ENCODE data around the gene NOPCHAP1.
"Not testable (repeated sequence)": the region's sequence is repeated elsewhere in the genome, so short reads cannot be mapped to it uniquely, and the experiment has no call there.

The NOPCHAP1 gene

DNA sequence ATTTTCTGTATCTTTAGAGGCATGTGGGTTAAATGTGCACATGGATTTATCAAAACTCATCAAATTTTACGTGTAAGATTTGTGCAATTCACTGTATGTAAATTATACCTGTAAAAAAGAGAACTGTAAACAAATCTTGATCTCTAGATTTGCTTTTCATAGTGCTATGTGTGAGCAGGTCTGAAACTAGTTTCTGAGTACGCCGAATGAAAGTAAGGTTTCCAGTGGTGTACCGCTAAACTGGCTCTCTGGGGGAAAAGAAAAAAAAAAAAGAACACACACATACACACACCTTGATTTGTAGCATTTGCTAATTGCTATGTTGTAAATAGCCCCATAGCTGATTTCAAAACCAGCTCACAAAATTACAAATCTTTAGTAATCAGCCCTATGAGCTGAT, 19.4 kb upstream of the NOPCHAP1 start:
- no peak for DNase-seq

DNA sequence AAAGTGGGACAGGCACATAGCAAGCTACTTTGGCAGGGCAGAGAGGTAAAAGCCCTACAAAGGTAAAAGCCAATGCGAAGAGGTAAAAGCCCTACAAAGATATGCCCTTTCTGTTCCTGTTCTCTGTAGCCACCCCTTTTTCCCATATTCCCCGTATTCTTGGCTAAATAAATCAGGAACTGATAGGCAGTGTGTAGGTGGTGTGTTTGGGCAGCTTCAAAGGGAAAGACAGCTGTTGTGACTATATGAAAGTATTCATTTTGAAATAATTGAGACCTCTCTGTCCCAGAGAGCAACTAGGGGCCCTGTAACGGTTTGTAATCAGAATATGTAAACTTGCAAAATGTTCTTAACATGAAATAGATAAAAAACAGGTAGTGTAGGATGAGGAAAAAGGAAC, 16.8 kb upstream of the NOPCHAP1 start:
- no peak for DNase-seq

DNA sequence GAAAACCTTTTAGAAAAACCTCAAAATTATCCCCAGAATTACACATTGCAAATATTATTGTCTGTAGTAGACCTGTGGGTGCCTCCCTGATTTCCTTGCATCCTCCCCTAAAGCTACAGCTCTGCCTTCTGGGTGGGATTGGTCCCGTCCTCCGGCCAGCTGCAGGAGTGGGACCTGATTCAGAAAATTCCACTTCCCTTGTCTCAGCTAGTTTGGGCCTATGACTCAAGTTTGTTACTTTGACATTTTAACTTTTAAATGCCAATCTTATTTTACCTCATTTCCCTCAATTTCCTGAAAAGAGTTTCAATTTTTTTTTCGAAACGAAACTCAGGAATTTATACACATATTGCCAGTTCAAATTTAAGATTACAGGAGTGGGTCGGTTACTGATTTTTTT, 14.8 kb upstream of the NOPCHAP1 start:
- DNase-seq, result no peak

DNA sequence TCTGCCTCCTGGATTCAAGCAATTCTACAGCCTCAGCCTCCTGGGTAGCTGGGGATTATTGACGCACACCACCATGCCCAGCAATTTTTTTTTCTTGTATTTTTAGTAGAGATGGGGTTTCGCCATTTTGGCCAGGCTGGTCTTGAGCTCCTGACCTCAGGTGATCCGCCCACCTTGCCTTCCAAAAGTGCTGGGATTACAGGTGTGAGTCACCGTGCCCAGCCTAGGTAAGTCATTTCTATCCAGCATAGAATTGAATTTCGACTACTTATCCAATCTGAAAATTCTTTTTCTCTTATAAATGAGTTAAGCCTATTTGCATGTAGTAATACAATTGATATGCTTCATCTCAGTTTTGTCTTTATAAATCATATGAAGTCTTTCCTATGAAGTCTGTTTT, 12.9 kb upstream of the NOPCHAP1 start:
- no peak for DNase-seq

DNA sequence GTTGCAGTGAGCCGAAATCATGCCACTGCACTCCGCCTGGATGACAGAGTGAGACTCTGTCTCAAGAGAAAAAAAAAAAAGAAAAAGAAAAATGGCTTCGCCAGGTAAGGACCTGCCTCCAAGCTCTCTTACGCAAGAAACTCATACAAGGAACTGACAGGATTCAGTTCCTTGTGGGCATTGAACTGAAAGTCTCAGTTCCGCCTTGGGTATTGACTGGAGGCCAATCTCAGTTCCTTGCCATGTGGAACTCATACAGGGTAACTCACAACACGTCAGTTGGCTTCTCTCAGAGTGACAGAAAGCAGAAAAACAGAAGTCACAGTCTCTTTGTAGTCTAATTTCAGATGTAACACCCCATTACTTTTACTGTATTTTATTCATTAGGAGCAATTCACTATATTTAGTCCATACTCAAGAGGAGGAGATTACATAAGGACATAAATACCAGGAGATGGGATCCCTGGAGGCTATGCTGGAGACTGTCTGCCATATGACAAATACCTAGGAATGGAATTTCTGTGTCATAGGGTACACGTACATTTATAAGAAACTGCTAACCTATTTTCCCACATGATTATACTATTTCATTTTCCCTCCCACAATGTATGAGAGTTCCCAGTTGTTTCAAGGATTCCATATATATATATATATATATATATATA, 11.4 kb upstream of the NOPCHAP1 start:
- no peak for DNase-seq

DNA sequence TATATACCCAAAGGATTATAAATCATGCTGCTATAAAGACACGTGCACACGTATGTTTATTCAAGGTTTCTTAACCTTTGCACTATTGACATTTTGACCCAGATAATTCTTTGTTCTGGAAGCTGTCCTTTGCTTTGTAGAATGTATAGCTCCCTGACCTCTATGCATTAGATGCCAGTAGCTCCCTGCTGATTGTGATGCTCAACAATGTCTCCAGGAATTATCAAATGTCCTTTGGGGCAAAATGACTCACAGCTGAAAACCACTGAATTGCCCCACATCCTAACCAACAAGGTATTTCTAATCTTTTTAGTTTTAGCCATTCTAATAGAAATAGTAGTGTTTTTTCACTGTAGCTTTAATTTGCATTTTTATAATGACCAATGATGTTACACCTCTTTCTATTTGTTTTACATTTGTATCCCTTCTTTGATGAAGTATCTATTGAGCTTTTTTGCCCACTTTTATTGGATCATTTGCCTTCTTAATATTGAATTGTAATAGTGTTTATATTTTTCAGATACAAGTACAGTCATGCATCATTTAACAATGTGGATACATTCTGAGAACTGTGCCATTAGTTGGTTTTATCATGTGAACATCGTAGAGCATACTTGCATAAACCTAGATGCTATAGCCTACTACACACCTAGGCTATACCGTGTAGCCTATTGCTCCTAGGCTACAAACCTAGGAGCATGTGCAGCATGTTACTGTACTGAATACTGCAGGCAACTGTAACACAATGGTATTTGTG, 10.4 kb upstream of the NOPCHAP1 start:
- no peak for DNase-seq

DNA sequence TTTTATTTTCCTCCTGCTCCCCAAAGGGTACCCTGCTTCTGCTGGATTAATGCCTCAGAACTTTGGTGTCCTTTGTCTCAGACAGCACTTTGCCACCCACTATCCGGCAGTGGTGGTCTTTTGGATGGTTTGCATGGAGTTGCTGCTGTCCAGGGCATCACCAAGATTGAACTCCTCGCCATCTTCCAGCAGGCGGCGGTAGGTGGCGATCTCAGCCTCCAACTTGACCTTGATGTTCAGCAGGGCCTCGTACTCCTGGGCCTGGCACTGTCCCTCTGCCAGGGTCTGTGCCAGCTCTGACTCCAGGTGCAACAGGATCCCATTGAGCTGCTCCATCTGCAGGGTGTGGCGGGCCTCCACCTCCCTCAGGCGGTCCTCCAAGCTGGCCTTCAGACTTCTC, 9.4 kb upstream of the NOPCHAP1 start:
- no peak for DNase-seq

DNA sequence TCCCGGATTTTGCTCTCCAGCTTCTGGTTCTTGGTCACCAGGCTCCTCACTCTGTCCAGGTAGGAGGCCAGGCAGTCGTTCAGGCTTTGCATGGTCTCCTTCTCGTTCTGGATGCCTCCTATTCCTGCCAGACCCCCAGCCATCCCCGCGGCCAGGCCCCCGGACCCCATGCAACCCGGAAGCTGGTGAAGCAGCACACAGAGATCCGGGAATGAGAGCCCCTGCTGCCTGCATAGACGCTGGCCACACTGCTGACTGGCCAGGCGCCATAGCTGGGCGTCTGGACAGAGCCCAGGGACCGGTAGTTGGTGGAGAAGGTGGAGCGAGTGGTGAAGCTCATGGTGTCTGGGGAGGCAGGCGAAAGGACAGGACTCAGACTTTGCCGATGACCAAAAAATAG, 8.4 kb upstream of the NOPCHAP1 start:
- not testable (repeated sequence) for DNase-seq

DNA sequence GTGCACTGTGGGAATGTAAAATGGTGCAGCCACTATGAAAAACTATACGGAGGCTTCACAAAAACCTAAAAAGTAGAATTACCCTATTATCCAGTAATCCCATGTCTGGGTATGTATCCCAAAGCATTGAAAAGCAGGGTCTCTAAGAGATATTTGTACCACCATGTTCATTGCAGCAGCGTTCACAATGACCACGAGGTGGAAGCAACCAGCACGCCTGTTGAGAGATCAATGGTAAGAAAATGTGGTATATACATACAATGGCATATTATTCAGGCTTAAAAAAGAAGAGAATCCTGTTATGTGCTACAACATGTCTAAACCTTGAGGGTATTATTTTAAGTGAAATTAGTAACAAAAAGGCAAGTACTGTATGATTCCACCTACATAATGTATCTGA, 910 bp upstream of the NOPCHAP1 start:
- DNase-seq, result no peak

DNA sequence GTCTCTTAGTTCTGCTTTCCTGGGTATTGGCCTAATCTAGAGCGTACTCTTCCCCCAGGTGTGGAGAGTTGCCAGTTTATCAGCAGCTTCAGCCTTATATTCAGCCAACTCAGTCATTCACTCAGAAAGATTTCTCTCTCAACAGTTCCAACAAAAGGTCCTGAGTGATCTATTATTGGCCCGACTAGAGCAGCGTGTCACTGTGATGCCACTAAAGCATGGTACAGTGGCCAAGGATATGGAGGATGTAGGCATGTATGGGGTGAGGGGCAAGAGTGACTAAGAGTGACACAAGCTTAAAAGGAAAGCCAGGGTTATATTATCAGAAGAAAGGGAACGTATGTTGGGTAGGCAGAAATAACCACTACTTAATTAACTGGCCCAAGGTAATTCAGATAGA, 4.8 kb downstream of the NOPCHAP1 start:
- no peak for DNase-seq

DNA sequence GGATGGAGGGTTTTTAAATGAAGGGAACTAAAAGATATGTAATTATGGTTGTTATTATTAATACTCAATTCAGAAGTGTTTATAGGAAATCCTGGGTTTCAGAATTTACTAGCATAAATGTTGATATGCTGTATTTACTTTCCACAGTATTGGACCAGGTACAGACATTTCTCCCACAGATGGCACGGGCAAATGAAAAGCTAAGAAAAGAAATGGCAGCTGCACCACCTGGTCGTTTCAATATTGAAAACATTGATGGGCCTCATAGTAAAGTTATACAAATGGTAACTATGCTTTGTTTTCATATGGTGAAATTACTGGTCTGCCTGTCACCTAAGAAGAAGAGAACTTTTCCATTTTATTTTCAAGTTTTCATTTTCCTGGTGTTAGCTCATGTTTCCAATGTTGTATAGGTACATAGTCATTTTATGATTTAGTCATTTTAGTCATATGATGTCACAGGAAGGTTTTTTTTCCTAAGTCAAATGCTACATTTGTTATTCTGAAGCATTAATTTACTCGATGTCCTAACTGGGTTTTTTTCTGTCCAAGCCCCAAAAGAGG, 5.5 kb downstream of the NOPCHAP1 start:
- no peak for DNase-seq

DNA sequence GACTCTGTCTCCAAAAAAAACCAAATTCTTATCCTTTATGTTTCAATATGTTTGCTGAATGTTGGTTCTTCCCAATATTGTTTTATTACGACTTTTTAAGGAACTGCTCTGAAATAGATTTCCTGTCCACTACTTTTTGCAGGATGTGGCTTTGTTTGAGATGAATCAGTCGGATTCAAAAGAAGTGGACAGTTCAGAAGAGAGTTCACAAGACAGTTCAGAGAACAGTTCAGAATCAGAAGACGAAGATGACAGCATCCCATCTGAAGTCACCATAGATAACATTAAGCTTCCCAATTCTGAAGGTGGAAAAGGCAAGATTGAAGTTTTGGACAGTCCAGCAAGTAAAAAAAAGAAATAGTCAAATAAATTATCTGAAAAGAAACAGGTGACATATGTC, 8.2 kb downstream of the NOPCHAP1 start:
- DNase-seq, result no peak

DNA sequence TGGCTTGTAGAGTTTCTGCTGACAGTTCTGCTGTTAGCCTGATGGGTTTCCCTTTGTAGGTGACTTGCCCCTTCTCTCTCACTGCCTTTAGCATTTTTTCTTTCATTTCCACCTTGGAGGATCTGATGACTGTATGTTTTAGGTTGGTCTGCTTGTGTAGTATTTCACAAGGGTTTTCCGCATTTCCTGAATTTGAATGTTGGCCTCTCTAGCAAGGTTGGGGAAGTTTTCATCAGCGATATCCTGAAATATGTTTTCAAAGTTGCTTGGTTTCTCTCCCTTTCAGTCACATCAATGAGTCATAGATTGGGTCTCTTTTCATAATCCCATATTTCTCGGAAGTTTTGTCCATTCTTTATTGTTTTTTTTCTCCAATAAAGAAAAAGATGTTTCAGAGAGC, 11.4 kb downstream of the NOPCHAP1 start:
- no peak for DNase-seq

DNA sequence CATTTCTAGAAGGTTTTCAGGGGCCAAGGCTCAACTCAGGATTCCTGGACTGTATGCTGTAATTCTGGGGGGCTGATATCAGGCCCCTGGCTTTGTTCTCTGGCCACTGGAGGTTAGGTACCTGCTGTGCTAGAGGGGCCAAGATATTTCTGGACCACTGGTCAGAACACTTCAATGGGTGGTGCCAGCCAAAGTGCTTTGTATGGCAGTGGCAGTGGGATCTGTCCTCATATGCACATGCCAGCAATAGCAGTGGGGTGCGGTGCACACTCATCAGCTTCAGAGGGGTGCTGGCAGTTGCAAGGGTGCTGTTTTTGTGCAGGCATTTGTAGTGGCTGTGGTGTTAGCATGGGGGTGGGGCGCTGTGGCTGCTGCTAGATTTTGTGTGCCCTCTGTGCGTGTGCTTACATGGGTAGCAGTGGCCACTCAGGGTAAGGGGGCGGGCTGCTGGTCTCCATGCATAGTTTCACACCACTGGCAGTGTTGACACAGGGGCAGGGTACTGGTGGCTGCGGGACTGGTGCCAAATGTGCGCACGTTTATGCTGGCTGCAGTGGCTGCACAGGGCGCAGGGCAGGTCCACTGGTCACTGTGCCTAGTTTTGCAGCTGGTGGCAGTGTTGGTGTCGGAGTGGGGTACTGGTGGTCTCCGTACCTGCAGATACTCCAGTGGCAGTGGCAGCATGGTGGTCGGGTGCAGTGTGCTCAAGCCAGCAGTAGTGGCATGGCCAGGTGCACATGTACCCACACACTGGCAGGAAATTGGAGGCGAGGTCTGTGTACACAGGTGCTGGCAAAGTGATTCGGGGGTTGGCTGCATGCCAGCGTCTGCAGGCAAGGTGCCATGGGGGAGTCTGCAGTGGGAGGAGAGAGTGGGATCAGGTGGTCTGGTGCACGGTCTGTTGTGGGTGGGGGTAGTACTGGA, 12.6 kb downstream of the NOPCHAP1 start:
- no peak for DNase-seq

DNA sequence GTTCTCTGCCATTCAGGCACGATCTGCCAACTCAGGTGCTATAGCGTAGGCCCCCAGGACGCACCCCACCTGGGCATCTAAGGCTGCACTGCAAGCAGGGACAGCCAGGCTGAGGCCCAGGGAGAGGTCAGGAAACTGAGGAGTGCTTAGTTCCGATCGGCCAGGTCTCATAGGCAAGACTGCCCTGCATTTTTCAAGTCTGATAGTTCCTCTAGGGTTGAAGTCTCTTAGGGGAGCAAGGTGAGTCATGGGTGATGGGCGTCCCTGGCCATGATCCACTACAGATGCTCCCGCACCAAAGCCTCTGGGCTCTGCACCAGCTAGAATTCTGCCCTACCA, 13.2 kb downstream of the NOPCHAP1 start:
- DNase-seq, result no peak

DNA sequence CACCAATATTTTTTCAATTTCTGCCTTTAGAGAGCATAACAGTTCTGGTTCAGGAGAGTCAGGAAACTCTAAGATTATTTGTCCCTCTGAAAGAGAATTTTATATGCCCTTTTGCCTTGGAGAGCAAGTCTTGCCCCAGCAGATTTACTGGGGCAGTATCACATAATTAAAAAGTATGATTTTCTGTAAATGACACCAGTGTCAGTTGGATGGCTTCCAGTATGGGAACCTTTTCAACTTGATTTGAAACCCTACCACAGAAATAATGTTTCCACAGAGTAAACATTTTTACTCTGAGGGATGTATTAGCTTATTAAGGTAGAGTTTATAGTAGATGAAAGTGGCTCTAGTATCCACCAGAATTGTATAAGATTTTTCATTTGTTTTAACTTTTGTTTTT, 15.4 kb downstream of the NOPCHAP1 start:
- no peak for DNase-seq

DNA sequence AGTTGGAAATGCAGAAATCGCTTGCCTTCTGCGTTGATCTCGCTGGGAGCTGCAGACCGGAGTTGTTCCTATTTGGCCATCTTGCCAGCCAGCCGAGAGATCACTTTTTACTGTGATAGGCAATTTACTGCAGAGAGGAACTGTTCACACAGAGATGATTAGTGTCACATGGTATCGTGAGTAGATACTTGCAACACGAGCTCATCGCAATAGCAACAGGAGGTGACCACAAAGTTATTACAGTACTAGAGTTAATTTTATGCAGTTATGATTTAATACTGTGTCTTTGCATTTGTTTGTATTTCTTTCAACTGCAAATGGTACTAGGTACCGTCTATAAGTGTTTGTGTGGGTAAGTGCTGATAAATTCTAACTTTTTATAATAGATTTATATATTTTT, 27.8 kb downstream of the NOPCHAP1 start:
- DNase-seq, result no peak

DNA sequence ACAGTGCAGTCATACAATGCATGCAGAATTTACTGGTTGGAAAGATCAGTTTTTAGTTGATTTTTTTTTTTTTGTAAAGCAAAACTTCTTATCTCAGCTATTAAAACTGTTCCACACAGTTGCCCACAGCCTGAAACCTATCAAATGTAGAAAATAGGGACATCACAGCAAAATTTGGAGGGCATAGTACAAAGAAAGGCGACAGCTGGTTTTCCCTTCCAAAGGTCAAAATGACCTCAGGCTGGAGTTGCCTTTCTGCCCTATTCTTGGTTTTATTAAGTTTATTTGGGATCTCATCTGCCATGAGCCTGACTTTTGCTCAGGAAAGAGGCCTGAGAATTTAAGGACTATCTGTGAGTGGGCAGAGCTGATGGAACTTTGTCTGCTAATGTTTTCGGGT, 28.5 kb downstream of the NOPCHAP1 start:
- no peak for DNase-seq

DNA sequence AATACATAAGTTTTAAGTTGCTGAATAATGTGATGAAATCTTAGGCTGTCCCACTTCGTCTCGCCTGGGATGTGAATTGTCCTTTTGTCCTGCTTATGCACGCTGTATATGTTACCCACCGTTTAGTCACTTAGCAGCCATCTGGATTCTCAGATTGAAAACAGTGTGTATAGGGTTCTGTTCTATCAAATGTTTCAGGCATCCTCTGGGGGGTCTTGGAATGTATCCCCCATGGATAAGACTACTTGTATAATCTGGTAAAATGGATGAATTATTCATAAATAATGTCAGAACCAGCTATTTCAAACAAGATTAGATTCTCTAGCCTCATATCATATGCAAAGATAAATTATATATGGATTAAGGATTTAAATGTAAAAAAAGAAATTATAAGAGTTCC, 29.4 kb downstream of the NOPCHAP1 start:
- no peak for DNase-seq

DNA sequence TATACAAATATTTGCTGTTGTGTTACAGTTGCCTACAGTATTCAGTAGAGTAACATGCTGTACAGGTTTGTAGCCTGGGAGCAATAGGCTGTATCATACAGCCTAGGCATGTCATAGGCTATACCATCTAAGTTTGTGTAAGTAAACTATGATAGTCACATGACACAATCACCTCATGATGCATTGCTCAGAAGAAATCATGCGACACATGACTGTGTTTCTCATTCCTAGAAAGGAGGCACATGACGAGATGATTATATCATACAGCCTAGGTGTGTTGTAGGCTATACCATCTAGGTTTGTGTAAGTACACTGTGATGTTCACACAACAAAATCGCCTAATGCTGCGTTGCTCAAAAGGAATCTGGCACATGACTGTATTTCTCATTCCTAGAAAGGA, 31.9 kb downstream of the NOPCHAP1 start:
- no peak for DNase-seq

DNA sequence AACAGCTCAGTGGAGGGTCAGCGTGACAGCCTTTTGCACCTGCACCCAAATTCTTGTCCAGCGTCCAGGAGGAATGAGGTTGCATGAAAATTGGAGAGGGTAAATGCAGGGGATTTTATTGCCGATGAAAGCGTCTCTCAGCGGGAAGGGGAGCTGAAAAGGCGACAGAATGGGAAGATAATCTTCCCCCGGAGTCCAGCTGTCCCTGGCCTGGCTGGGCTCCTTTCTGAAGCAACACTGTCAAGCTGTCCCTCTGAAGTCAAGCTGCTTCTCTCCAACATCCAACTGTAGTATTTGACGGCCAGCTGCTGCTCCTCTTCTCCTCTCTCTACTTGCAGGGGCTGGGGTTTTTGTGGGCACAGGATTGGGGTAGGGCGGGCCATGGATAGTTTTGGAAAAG, 32.7 kb downstream of the NOPCHAP1 start:
- no peak for DNase-seq

DNA sequence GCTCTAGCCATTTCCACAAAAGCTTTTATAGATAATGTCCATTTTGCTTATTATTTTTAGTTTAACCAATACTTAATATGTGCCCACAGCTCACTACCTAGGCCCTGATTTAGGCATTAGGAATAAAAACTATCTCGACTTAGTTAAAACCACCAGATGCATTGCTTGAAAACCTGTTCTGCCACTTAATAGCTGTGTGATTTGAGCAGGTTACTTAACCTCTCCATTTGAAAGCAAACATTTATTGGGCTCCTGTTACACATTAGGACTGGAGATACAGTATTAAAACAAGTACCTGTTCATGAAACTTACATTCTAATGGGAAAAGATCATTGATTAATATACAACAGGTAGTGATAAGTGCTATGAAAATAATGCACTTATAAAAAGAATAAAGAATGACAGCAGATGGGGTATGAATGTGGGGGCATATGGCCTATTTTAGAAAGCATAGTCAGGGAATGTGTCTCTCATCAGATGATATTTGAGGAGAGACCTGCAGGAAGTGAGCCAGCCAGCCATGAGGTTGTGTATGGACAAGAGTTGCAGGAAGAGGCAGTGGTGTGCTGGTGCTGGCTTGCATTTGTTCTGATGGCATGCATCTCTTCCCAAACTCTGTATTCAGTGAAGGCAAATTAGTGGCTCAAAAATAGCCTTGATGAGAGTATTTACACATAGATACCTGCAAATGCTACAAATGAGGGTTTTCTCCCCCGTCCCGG, 34.3 kb downstream of the NOPCHAP1 start:
- no peak for DNase-seq

DNA sequence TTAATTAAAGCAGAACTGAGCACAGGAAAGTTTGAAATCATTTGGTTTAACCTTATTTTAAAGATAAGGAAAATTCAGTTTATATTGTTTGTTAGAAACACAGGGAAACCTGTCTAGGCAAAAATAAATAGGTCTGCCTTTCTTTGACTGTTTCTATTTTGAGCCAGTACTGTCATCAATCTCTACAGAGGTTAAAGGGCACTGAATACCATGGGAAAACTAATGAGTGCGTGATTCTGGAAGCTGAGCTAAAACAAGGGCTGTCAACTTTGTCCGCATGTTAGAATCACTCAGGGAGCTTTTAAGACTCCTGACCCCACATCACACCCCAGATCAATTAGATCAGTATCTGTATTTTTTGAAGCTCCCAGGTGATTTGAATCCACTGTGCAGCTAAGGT, 38.8 kb downstream of the NOPCHAP1 start:
- DNase-seq, result no peak
